Smooth muscle cell (in vitro differentiated cells): ENCODE data around the gene NSRP1. TPM values are rescaled to one million over a fixed set of nuclear protein-coding genes. Genes with fewer than 3 reads are reported as not detected.

Experiments
- DNase-seq: peaks from one replicate; lab custom pipeline; 2025; ENCODE audit not compliant: unreplicated experiment; lab: John Stamatoyannopoulos, UW
- H2AFZ ChIP-seq: fragments of 200-600 bp; sonication (generic); 2 replicates; pipeline ENCODE4 v1.6.0; 2016; ENCODE audit warnings: antibody characterized with exemption, low read depth, mild to moderate bottlenecking
- H3F3A ChIP-seq: fragments of 200-600 bp; sonication (generic); 2 replicates; pipeline ENCODE4 v1.6.0; 2017; ENCODE audit warnings: antibody characterized with exemption, low read depth
- H3K27ac ChIP-seq: fragments of 200-600 bp; sonication (generic); 2 replicates; pipeline ENCODE4 v1.5.1; 2016; ENCODE audit warnings: low read depth, mild to moderate bottlenecking
- H3K27me3 ChIP-seq: fragments of 200-600 bp; sonication (generic); 2 replicates; pipeline ENCODE4 v1.6.1; 2016; ENCODE audit warnings: low read depth, mild to moderate bottlenecking
- H3K36me3 ChIP-seq: fragments of 200-600 bp; sonication (generic); 2 replicates; pipeline ENCODE4 v1.5.1; 2016; ENCODE audit warnings: low read depth
- H3K4me1 ChIP-seq: fragments of 200-600 bp; sonication (generic); 2 replicates; pipeline ENCODE4 v1.5.1; 2016; ENCODE audit warnings: low read depth
- H3K4me2 ChIP-seq: fragments of 200-600 bp; sonication (generic); 2 replicates; pipeline ENCODE4 v1.6.0; 2016; ENCODE audit warnings: mild to moderate bottlenecking
- H3K4me3 ChIP-seq: fragments of 200-600 bp; sonication (generic); 2 replicates; pipeline ENCODE4 v1.5.1; 2016; ENCODE audit warnings: mild to moderate bottlenecking
- H3K79me2 ChIP-seq: fragments of 200-600 bp; sonication (generic); 2 replicates; pipeline ENCODE4 v1.6.0; 2016; ENCODE audit warnings: low read depth, mild to moderate bottlenecking
- H3K9ac ChIP-seq: fragments of 200-600 bp; sonication (generic); 2 replicates; pipeline ENCODE4 v1.6.0; 2016; ENCODE audit warnings: low read depth
- H3K9me3 ChIP-seq: fragments of 200-600 bp; sonication (generic); replicated peaks from 2 replicates; pipeline ENCODE4 v1.5.1; 2016; ENCODE audit warnings: low read depth
- H4K20me1 ChIP-seq: fragments of 200-600 bp; sonication (generic); 2 replicates; pipeline ENCODE4 v1.6.0; 2016; ENCODE audit warnings: low read depth
- WGBS: methylation state at CpG from one replicate; pipeline ENCODE4 v1.1.7; 2016; ENCODE audit warnings: low lambda C conversion rate; 5-methylcytosine and 5-hydroxymethylcytosine counted together
- polyA plus RNA-seq: library from polyadenylated mRNA; unstranded; fragments of >200 nt; fragmentation: Nextera tagmentation; extraction: Ambion mirVana; gene quantifications from 2 replicates; pipeline ENCODE4 v1.2.1, GENCODE V29; 2016
- total RNA-seq: library from RNA; depleted of rRNA; stranded (reverse); fragments of >200 nt; gene quantifications from 2 replicates; pipeline ENCODE4 v1.2.3, GENCODE V29; 2014
- TF ChIP-seq, protein P1 (sequence below): fragments of 200-600 bp; sonication (generic); IDR thresholded peaks from 2 replicates; pipeline ENCODE4 v1.5.1; 2017; ENCODE audit warnings: borderline replicate concordance, mild to moderate bottlenecking, antibody characterized with exemption; ENCODE audit not compliant: insufficient read depth, poor library complexity, severe bottlenecking

NSRP1 gene
- total and polyA plus RNA-seq, 2 experiments from 2014 or later: 4.9 to 31.4 TPM

DNA sequence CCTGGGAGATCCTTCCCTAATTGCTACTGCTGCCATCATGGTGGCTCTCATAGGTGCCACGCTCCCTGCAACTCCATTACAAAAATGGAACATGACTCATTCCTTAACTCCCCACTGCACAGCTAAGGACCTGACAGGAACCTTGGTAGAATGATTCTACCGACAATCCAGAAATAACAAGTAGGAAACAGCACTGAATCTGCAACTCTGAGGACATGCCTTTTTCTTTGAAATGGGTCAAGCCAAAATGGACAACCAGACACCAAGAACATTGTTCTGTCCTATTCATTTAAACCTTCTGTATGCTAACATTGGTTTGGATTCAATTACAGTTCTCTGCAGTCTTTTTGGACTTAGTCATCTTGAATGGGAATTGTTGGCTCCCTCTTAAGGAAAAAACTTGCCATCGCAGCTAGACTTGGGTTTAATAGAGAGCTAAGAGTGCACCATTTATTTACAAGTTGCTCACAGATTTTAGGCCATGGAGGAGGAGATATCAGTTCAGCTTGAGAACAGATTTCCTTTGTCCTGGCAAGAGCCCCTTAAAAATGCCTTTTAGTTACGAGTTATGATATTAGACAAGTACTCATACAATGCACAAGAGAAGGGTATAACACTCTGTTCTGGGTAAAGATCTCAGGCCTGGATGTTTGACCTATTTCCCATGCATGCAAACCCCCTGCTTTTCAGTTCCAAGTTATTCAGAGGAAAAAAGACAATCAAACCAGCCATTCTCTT lies 20.9 kb upstream of the NSRP1 start:
- H3K9ac ChIP-seq: no peak overlapping the region
- no peaks in the 10 kb centered on the region for H4K20me1 ChIP-seq
- no peaks in the 10 kb centered on the region for H3K27me3 ChIP-seq
- peaks cover 4% of the 10 kb centered on the region for H3K4me1 ChIP-seq
- no peak overlapping the region for H3K4me2 ChIP-seq
- no peaks in the 10 kb centered on the region for H3F3A ChIP-seq
- no peaks in the 10 kb centered on the region for H3K9me3 ChIP-seq
- TF ChIP-seq, protein P1, sequence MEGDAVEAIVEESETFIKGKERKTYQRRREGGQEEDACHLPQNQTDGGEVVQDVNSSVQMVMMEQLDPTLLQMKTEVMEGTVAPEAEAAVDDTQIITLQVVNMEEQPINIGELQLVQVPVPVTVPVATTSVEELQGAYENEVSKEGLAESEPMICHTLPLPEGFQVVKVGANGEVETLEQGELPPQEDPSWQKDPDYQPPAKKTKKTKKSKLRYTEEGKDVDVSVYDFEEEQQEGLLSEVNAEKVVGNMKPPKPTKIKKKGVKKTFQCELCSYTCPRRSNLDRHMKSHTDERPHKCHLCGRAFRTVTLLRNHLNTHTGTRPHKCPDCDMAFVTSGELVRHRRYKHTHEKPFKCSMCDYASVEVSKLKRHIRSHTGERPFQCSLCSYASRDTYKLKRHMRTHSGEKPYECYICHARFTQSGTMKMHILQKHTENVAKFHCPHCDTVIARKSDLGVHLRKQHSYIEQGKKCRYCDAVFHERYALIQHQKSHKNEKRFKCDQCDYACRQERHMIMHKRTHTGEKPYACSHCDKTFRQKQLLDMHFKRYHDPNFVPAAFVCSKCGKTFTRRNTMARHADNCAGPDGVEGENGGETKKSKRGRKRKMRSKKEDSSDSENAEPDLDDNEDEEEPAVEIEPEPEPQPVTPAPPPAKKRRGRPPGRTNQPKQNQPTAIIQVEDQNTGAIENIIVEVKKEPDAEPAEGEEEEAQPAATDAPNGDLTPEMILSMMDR: peak; percentile 49
- no peaks in the 10 kb centered on the region for H3K79me2 ChIP-seq
- no peak for DNase-seq
- H2AFZ ChIP-seq: no peak overlapping the region
- no peaks in the 10 kb centered on the region for H3K36me3 ChIP-seq
- no peak overlapping the region for H3K4me3 ChIP-seq
- 32% methylated on average over 4 of the region's 4 CpGs for WGBS
- H3K27ac ChIP-seq: no peak overlapping the region

DNA sequence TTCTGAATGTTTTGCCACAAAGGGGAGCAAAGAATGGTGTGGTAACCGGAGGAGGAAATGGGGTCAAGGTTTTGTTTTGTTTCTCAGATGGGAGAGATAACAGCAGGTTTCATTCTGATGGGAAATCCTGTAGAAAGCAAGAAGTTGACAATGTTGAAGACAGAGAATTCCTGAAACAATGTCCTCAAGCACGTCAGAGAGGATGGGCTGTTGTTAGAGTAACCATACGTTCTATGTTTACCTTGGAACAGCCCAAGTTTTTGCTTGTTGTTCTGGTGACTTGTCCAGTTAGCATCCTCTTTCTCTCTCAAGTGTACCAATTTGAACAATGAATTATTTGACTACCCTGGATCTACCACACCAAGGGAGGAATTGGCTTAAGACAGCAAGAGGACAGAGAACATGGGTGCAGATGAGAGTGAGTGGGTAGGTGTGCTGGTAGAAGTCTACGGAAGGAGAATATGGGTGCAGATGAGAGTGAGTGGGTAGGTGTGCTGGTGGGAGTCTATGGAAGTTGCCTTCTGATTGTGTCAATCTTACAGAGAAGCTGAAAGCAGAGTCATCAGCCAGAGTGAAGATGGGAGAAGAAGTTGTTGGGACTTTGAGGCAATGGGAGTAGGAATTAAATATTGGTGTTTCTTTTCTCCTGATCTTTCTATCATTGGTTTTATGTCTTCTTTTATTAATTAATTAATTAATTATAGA lies 14.8 kb upstream of the NSRP1 start:
- WGBS: 93% methylated on average over 4 of the region's 4 CpGs
- Histone ChIP-seq H3K9ac (no peak overlapping the region), H2AFZ (no peak overlapping the region), H3K4me2 (no peak overlapping the region), H3K9me3 (no peaks in the 10 kb centered on the region), H3K27me3 (peaks cover 7% of the 10 kb centered on the region), H4K20me1 (no peaks in the 10 kb centered on the region), H3K36me3 (no peaks in the 10 kb centered on the region), H3K4me3 (no peak overlapping the region), H3K4me1 (no peaks in the 10 kb centered on the region), H3K27ac (no peak overlapping the region), H3K79me2 (no peaks in the 10 kb centered on the region), H3F3A (no peaks in the 10 kb centered on the region)
- no peak for DNase-seq
- TF ChIP-seq, protein P1: no peak

DNA sequence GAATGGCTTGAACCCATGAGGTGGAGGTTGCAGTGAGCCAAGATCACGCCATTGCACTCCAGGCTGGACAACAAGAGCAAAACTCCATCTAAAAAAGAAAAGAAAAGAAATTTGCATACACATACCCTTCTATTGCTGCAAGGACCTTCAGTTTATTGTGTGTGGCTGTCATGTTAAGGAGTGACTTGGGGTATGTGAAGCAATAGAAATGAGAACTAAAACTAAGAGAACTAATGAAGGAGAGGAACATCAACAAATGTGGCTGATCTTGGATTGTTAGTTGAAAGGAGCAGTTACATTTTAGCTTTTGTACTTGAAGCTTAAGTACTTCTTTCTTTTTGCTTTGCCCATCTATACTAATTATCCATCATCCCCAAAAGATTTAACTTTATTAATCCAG lies 12.7 kb upstream of the NSRP1 start:
- TF ChIP-seq, protein P1: no peak
- no peak for DNase-seq

More for the DNA sequence above, 12.7 kb upstream of the NSRP1 start:
- Histone ChIP-seq H3K27ac (no peak overlapping the region), H3K27me3 (peaks cover 15% of the 10 kb centered on the region), H3K36me3 (no peaks in the 10 kb centered on the region), H2AFZ (no peak overlapping the region), H3K4me2 (no peak overlapping the region), H3K4me1 (no peaks in the 10 kb centered on the region), H3K4me3 (no peak overlapping the region), H3F3A (no peaks in the 10 kb centered on the region), H3K9me3 (no peaks in the 10 kb centered on the region), H3K9ac (no peak overlapping the region), H4K20me1 (no peaks in the 10 kb centered on the region), H3K79me2 (no peaks in the 10 kb centered on the region)
- 81% methylated on average over 1 of the region's 1 CpG for WGBS
